Measurements from ENCODE around the gene SERGEF. TPM values are rescaled to one million over a fixed set of nuclear protein-coding genes. Genes with fewer than 3 reads are reported as not detected.

The SERGEF gene
- total RNA-seq, 5 donors from 2014 or later (not counting 1 experiment from before 2014, with no cell fraction given) = 45.9 to 59.1 (median 55.9) TPM

DNA sequence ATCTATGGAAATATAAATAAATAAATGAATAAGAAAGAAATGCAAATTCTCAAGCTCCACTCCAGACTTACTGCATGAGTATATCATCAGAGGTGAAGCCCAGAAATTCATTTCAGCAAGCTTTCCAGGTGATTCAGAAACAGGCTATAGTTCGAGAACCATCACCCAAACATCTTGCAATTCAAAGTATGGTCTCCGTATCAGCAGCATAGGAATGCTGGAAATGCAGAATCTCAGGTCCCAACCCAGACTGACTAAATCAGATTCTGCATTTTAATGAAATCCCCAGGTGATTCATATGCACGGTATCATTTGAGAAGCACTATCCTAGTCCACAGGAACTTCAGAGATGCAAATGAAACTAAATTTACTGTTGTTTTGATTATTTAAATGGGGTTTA, 95.3 kb downstream of the SERGEF start:
- ATAC-seq (replicated peaks in 1 of 4) (no peak), DNase-seq (no peak)
- Histone ChIP-seq H3K36me3 (ENCODE audit: control insufficient read depth in 2 of 2, extremely low read depth in 1 of 2, insufficient read depth in 1 of 2, low read length in 1 of 2) (peaks cover 0 to 18% of the 10 kb centered on the region in 2 donors), H3K27ac (ENCODE audit: low read length) (no peak overlapping the region), H3K9me3 (no peaks in the 10 kb centered on the region), H3K4me1 (ENCODE audit: control insufficient read depth in 1 of 2, extremely low read depth in 1 of 2, insufficient read depth in 2 of 2, low read length in 2 of 2) (no peaks in the 10 kb centered on the region), H3K27me3 (replicated peaks in 1 of 2; ENCODE audit: control insufficient read depth in 2 of 2, extremely low read depth in 1 of 2, insufficient read depth in 2 of 2, low read length in 1 of 2) (no peaks in the 10 kb centered on the region), H3K4me3 (ENCODE audit: control insufficient read depth in 1 of 2, extremely low read depth in 1 of 2, low read length in 1 of 2) (no peak overlapping the region)
- ChIA-PET POLR2A (no interaction called here), CTCF (no interaction called here)
- WGBS (ENCODE audit: insufficient coverage) = 92% methylated on average over 2 of the region's 3 CpGs
- H3K4me3 Mint-ChIP-seq = no peak overlapping the region
- H3K4me1 Mint-ChIP-seq = peaks cover 0 to 5% (median 0%) of the 10 kb centered on the region in 3 donors
- H3K27me3 Mint-ChIP-seq = no peaks in the 10 kb centered on the region
- peaks cover 57% of the 10 kb centered on the region for H3K36me3 Mint-ChIP-seq
- H3K9me3 Mint-ChIP-seq = no peaks in the 10 kb centered on the region
- H3K27ac Mint-ChIP-seq = no peak overlapping the region

- Mint-ChIP-seq H3K27me3 (no peaks in the 10 kb centered on the region), H3K9me3 (no peaks in the 10 kb centered on the region), H3K4me1 (peaks cover 0 to 5% (median 0%) of the 10 kb centered on the region in 3 donors), H3K4me3 (no peak overlapping the region), H3K36me3 (peaks cover 58% of the 10 kb centered on the region), H3K27ac (no peak overlapping the region)
- ATAC-seq (replicated peaks in 1 of 4) (no peak), DNase-seq (no peak)
- H3K27ac ChIP-seq (ENCODE audit: low read length) = no peak overlapping the region
- no peaks in the 10 kb centered on the region for H3K9me3 ChIP-seq
- H3K4me3 ChIP-seq (ENCODE audit: control insufficient read depth in 1 of 2, extremely low read depth in 1 of 2, low read length in 1 of 2) = no peak overlapping the region
- ChIA-PET POLR2A (no interaction called here), CTCF (no interaction called here)
- no peaks in the 10 kb centered on the region for H3K4me1 ChIP-seq (ENCODE audit: control insufficient read depth in 1 of 2, extremely low read depth in 1 of 2, insufficient read depth in 2 of 2, low read length in 2 of 2)
- 69% methylated on average over 2 of the region's 3 CpGs for WGBS (ENCODE audit: insufficient coverage)
- H3K36me3 ChIP-seq (ENCODE audit: control insufficient read depth in 2 of 2, extremely low read depth in 1 of 2, insufficient read depth in 1 of 2, low read length in 1 of 2) = peaks cover 0 to 14% of the 10 kb centered on the region in 2 donors
- H3K27me3 ChIP-seq (replicated peaks in 1 of 2; ENCODE audit: control insufficient read depth in 2 of 2, extremely low read depth in 1 of 2, insufficient read depth in 2 of 2, low read length in 1 of 2) = no peaks in the 10 kb centered on the region
Observed at GRCh38 chr11:17915500-17916143, 97.2 kb downstream of the SERGEF start.

- Mint-ChIP-seq H3K4me3 (no peak overlapping the region), H3K27me3 (no peaks in the 10 kb centered on the region), H3K27ac (no peak overlapping the region), H3K36me3 (peaks cover 59% of the 10 kb centered on the region), H3K9me3 (no peaks in the 10 kb centered on the region), H3K4me1 (peaks cover 0 to 5% (median 0%) of the 10 kb centered on the region in 3 donors)
- ChIA-PET CTCF (no interaction called here), POLR2A (no interaction called here)
- Histone ChIP-seq H3K27ac (ENCODE audit: low read length) (no peak overlapping the region), H3K4me1 (ENCODE audit: control insufficient read depth in 1 of 2, extremely low read depth in 1 of 2, insufficient read depth in 2 of 2, low read length in 2 of 2) (no peaks in the 10 kb centered on the region), H3K36me3 (ENCODE audit: control insufficient read depth in 2 of 2, extremely low read depth in 1 of 2, insufficient read depth in 1 of 2, low read length in 1 of 2) (peaks cover 0 to 10% of the 10 kb centered on the region in 2 donors), H3K4me3 (ENCODE audit: control insufficient read depth in 1 of 2, extremely low read depth in 1 of 2, low read length in 1 of 2) (no peak overlapping the region), H3K27me3 (replicated peaks in 1 of 2; ENCODE audit: control insufficient read depth in 2 of 2, extremely low read depth in 1 of 2, insufficient read depth in 2 of 2, low read length in 1 of 2) (no peaks in the 10 kb centered on the region), H3K9me3 (no peaks in the 10 kb centered on the region)
- ATAC-seq (replicated peaks in 1 of 4) (no peak), DNase-seq (no peak)
- WGBS (ENCODE audit: insufficient coverage) = no CpG with 5 or more reads among the region's 4 CpGs
Observed at GRCh38 chr11:17914957-17915356, 97.9 kb downstream of the SERGEF start.

DNA sequence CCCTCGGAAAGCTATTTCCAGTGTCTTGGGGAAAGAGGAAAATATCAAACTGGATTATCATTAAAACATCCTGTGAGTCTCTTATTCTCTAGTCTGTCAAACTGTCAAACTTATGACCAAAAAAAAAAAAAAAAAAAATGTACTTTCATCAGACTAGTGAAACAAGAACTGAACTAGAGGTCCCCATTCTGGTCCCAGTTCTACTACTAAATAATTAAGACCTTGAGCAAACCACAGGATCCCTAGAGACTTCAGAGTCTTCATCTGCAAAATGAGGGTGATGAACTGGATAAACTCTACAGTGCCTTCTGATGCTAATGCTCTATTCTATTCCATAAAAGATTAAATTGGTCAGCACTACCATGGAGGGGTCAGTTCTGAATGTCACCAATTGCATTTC, 105.8 kb downstream of the SERGEF start:
- ChIA-PET CTCF (interaction anchor here in 1 of 2 donors (0.6 kb wide), 1 partner anchor 17 kb away, joined by 5 read pairs; no protein-coding TSS in a partner anchor), POLR2A (no interaction called here)
- Histone ChIP-seq H3K4me1 (ENCODE audit: control insufficient read depth in 1 of 2, extremely low read depth in 1 of 2, insufficient read depth in 2 of 2, low read length in 2 of 2) (no peaks in the 10 kb centered on the region), H3K27ac (ENCODE audit: low read length) (no peak overlapping the region), H3K9me3 (no peaks in the 10 kb centered on the region), H3K36me3 (ENCODE audit: control insufficient read depth in 2 of 2, extremely low read depth in 1 of 2, insufficient read depth in 1 of 2, low read length in 1 of 2) (peaks cover 0 to 2% of the 10 kb centered on the region in 2 donors), H3K27me3 (replicated peaks in 1 of 2; ENCODE audit: control insufficient read depth in 2 of 2, extremely low read depth in 1 of 2, insufficient read depth in 2 of 2, low read length in 1 of 2) (no peaks in the 10 kb centered on the region), H3K4me3 (ENCODE audit: control insufficient read depth in 1 of 2, extremely low read depth in 1 of 2, low read length in 1 of 2) (no peak overlapping the region)
- Mint-ChIP-seq H3K9me3 (no peaks in the 10 kb centered on the region), H3K4me1 (peaks cover 0 to 13% (median 0%) of the 10 kb centered on the region in 3 donors), H3K4me3 (no peak overlapping the region), H3K36me3 (peaks cover 51% of the 10 kb centered on the region), H3K27me3 (no peaks in the 10 kb centered on the region), H3K27ac (no peak overlapping the region)
- no CpG with 5 or more reads among the region's 1 CpG for WGBS (ENCODE audit: insufficient coverage)
- no peak for ATAC-seq (replicated peaks in 1 of 4)
- DNase-seq = no peak

DNA sequence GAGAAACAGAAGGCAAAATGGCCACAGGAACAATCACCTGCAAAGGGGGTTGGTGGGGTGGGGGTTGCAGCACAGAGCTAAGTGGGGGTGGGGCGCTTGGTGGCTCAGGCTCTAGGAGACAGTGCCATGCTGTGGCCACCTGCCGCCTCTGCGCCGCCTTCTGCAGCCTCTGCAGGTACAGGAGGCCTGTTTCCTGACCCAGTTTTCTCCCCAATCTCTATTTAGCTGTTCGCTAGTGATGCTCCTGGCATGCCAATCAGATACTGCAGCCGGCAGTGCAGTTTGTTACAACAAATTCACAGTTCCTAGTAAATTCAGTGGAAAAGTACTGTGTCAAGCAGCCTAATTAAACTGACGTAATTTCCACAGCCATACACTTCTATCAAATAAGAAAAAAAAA, 106.4 kb downstream of the SERGEF start:
- Histone ChIP-seq H3K27ac (ENCODE audit: low read length) (no peak overlapping the region), H3K9me3 (no peaks in the 10 kb centered on the region), H3K27me3 (replicated peaks in 1 of 2; ENCODE audit: control insufficient read depth in 2 of 2, extremely low read depth in 1 of 2, insufficient read depth in 2 of 2, low read length in 1 of 2) (no peaks in the 10 kb centered on the region), H3K4me1 (ENCODE audit: control insufficient read depth in 1 of 2, extremely low read depth in 1 of 2, insufficient read depth in 2 of 2, low read length in 2 of 2) (no peaks in the 10 kb centered on the region), H3K4me3 (ENCODE audit: control insufficient read depth in 1 of 2, extremely low read depth in 1 of 2, low read length in 1 of 2) (no peak overlapping the region), H3K36me3 (ENCODE audit: control insufficient read depth in 2 of 2, extremely low read depth in 1 of 2, insufficient read depth in 1 of 2, low read length in 1 of 2) (peaks cover 0 to 2% of the 10 kb centered on the region in 2 donors)
- ATAC-seq (replicated peaks in 1 of 4) = no peak
- H3K9me3 Mint-ChIP-seq = no peaks in the 10 kb centered on the region
- H3K4me1 Mint-ChIP-seq = peaks cover 0 to 13% (median under 1%) of the 10 kb centered on the region in 3 donors
- no peak overlapping the region for H3K27ac Mint-ChIP-seq
- POLR2A ChIA-PET = interaction anchor here in 1 of 2 donors (0.6 kb wide), 1 partner anchor 1660 kb away, joined by 5 read pairs; no protein-coding TSS in a partner anchor
- 96% methylated on average over 4 of the region's 7 CpGs for WGBS (ENCODE audit: insufficient coverage)
- peaks cover 49% of the 10 kb centered on the region for H3K36me3 Mint-ChIP-seq
- CTCF ChIA-PET = interaction anchor here in 1 of 2 donors (0.6 kb wide), 1 partner anchor 16 kb away, joined by 5 read pairs; no protein-coding TSS in a partner anchor
- DNase-seq = no peak
- H3K4me3 Mint-ChIP-seq = no peak overlapping the region
- no peaks in the 10 kb centered on the region for H3K27me3 Mint-ChIP-seq

DNA sequence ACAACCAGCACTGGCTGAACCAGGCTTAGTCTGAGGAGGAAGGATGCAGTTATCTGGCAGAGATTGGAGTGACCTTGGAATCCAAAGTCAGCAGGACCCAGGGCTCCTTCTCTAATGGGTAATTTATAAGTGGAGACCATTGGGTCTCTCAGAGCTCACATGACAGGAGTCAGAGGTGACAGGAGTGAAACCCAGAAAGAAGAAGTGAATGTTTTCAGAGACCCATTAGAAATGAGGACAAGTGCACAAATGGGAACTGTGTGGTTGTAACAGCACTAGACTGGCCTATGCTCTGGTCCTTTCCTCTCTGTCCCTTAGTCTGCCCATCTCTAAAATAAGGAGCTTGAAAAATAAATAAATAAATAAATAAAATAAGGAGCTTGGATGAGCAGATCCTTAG, 107.4 kb downstream of the SERGEF start:
- no peaks in the 10 kb centered on the region for H3K27me3 Mint-ChIP-seq
- Histone ChIP-seq H3K9me3 (no peaks in the 10 kb centered on the region), H3K4me1 (ENCODE audit: control insufficient read depth in 1 of 2, extremely low read depth in 1 of 2, insufficient read depth in 2 of 2, low read length in 2 of 2) (no peaks in the 10 kb centered on the region), H3K36me3 (ENCODE audit: control insufficient read depth in 2 of 2, extremely low read depth in 1 of 2, insufficient read depth in 1 of 2, low read length in 1 of 2) (peaks cover 0 to 2% of the 10 kb centered on the region in 2 donors), H3K4me3 (ENCODE audit: control insufficient read depth in 1 of 2, extremely low read depth in 1 of 2, low read length in 1 of 2) (no peak overlapping the region), H3K27me3 (replicated peaks in 1 of 2; ENCODE audit: control insufficient read depth in 2 of 2, extremely low read depth in 1 of 2, insufficient read depth in 2 of 2, low read length in 1 of 2) (no peaks in the 10 kb centered on the region), H3K27ac (ENCODE audit: low read length) (no peak overlapping the region)
- peaks cover 53% of the 10 kb centered on the region for H3K36me3 Mint-ChIP-seq
- POLR2A ChIA-PET = no interaction called here
- H3K4me3 Mint-ChIP-seq = no peak overlapping the region
- CTCF ChIA-PET = interaction anchor here in 1 of 2 donors (0.5 kb wide), 1 partner anchor 563 kb away, joined by 4 read pairs; no protein-coding TSS in a partner anchor
- no peaks in the 10 kb centered on the region for H3K9me3 Mint-ChIP-seq
- DNase-seq = no peak
- peaks cover 0 to 13% (median 2%) of the 10 kb centered on the region in 3 donors for H3K4me1 Mint-ChIP-seq
- H3K27ac Mint-ChIP-seq = no peak overlapping the region
- no peak for ATAC-seq (replicated peaks in 1 of 4)

All from T-cell (primary cell).